Stimulated activated CD8-positive, alpha-beta memory T cell treated with anti-CD3 and anti-CD28 coated beads, Interleukin-7, amount 100 ng/mL, for 24 hours (primary cell): ENCODE data around the gene SUOX.
"Not testable (repeated sequence)": the region's sequence is repeated elsewhere in the genome, so short reads cannot be mapped to it uniquely, and the experiment has no call there.

ENCODE experiments used
- DNase-seq: peaks from one replicate; pipeline ENCODE4 v3.0.0-alpha.2; 2020; ENCODE audit warnings: low read depth

SUOX gene

DNA sequence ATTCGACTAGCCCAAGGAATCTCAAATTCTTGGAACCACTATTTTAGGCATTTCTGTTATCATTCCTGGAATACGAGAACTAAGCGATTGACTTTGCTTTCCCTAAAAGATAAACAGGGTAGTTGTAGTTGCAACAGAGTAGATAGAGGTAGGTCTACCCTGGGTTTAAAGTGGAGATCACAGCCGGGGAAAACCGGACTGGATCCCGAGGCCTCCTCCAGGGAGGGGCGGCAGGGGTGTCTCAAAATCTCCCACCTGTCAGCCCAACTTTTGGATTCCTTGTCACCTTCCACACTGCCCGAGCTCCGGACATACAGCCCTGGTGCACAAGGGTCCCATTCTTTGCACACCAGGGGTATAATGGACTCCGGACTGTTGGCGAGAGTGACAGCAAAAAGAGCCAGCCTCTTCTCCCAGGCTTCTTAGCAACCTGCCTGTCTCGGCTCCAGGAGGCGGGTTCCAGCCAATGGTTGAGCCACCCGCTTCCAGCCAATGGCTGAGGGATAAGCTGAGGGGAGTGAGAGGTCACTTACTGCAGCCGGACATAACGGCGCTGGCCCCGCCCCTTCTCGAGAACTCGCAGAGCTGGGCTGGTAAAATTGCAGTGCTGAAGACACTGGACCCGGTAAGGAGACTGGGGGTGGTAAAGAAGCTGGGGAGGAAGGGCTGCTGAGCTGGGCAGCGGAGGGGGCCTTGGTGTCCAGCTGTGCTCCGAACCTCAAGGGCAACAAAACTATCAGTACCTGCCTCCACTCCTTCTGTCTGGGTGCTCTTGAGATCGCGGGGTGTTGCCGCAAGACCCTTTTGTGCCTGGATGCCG, at the start of gene SUOX:
TSS of gene SUOX (plus strand) at position 562 of the 820 bp plus-strand sequence. CDS start 4,946 bp downstream, outside the sequence.
- DNase-seq, result no peak

DNA sequence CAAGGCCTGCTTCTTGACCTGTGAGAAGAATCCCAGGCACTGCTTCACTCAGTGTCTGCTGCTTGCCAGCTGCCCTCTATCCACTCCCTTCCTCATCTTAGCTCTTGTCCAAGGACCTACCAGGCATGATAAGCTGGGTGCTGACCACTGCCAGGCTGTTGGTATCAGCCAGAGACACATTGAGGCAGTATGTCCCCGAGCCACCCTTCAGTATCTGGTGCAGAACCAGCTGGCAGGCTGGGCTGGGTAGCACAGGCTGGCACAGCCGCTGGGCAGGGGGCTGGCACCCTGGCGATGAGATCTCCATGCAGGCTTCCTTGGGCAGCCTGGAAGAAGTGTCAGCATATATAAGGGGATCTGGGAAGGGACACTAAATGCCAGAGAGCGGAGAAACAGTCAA, 41.7 kb upstream of the SUOX start:
- DNase-seq, result no peak

- no peak for DNase-seq
Measured at GRCh38 chr12:55955800-55956508, 41.1 kb upstream of the SUOX start.

DNA sequence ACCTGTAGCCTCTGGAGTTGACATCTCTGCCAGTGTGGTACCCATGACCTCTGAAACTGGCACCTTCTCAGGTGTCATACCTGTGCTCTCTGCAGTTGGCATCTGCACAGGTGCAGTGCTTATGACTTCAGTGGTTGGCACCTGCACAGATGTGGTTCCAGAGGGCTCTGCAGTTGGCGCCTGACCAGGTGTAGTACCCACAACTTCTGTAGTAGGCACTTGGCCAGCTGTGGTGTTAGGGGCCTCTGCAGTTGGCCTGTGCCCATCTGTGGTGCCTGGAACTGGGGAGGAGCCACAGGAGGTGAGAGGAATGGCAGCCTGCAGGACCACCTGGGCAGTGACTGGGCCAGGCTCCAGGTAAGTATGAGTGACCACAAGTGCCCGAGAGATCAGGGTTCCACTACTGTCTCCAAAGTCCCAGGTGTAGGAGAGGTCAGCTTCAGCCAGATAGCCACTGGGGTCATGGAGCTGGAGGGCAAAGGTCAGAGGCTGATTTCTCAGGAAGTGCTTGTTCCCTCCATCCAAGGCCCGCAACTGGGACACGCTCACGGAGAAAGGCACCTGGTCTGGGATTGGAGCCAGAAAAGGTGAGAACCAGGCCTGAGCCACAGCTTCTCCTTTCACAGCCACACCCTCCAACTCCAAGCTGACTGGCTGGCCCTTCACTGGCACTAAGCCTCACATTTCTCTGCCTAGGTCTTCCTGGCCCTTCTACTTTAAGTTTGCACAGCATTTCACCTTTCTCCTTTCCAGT, 39.8 kb upstream of the SUOX start:
- DNase-seq, result no peak

DNA sequence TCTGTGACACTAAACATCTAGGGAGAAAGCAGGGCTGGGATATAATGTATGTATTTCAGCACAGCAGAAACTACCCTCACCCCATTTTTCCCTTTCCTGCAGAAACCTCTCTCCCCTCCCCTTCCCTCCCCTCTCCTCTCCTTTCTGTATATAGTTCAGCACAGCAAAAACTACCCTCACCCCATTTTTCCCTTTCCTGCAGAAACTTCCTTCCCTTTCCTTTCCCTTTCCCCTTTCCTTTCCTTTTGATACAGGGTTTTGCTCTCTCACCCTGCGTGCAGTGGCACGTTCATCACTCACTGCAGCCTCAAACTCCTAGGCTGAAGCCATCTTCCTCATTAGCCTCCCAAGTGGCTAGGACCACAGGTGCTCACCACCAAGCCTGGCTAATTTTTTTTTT, 33.3 kb upstream of the SUOX start:
- no peak for DNase-seq

DNA sequence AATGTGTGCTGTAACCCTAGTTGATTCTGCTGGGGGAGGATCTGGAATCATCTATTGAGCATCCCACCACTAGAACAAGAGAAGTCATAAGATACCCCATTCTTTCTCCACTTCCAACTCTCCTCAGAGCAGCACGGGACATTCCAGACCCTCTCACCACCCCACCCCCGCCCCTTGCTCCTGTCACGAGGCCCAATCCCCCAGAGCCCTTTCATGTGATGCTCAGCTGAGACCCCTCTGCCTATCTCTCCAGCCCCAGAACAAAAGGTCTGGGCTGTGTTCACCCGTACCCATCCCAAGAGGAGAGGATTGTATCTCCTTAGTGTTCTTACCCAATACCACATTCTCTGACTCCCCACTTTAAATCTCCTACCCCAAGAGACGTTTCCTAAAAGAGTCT, 31.8 kb upstream of the SUOX start:
- DNase-seq, result no peak

DNA sequence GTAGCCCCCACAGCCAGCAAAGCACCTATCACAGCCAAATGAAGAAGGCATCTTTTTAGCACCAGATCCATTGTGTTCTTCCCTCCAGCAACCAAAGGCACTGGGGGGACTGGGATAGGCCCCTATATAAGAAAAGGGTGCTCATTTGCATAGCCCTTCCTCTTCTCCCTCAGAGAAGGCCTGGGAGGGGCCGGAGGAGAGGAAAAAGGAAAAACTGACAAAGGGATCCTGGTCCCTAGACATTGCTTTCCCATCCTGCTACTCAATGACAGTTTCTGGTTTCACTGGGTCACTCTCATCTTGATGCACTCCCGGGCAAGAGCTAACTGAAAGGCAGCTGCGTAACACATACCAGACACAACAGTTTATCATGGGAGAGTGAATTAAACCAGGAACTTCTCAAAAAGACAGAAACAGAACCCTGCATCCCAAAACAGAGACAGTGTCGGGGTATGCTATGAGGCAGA, 31.1 kb upstream of the SUOX start, which contains the start of gene PMEL:
TSS of gene PMEL (minus strand) at position 102 of the 467 bp plus-strand sequence. CDS start at position 71, 31 bp downstream.
- no peak for DNase-seq

GRCh38 chr12:55966408-55967281, 30.4 kb upstream of the SUOX start, which contains the start of gene CDK2:
TSS of gene CDK2 (plus strand) at chr12:55966830. CDS start at chr12:55967009, 179 bp downstream.
- peak; percentile 89 for DNase-seq

DNA sequence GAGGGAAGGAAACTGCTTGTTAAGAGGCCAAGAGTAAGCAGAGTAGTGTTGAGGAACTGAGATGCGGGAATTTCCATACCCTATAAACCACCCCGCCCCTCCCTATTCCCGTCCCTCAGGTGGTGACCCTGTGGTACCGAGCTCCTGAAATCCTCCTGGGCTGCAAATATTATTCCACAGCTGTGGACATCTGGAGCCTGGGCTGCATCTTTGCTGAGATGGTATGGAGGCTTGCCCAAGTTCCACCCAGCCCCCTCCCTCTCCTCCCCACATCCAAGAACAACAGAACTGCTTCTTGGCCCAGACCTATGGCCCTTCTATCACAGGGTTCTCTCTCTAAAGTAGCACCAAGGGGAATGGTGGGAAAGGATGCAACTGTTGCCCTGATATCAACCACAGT, 27.7 kb upstream of the SUOX start:
- DNase-seq, result no peak

DNA sequence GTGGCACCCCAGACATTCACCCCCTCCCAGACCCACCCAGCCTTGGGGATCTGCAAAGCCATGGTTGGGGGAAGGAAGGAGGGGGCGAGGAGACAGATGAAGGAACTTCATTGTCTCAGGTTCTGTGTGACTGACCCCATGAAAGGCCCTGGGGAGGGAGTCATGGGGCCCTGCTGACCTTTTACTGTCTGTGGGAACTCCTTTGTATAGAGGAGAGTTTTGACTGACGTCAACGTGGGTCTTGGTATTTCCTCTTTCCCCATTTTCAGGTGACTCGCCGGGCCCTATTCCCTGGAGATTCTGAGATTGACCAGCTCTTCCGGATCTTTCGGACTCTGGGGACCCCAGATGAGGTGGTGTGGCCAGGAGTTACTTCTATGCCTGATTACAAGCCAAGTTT, 26.3 kb upstream of the SUOX start:
- no peak for DNase-seq

- no peak for DNase-seq
Measured at GRCh38 chr12:55972042-55972441, 25.0 kb upstream of the SUOX start.

DNA sequence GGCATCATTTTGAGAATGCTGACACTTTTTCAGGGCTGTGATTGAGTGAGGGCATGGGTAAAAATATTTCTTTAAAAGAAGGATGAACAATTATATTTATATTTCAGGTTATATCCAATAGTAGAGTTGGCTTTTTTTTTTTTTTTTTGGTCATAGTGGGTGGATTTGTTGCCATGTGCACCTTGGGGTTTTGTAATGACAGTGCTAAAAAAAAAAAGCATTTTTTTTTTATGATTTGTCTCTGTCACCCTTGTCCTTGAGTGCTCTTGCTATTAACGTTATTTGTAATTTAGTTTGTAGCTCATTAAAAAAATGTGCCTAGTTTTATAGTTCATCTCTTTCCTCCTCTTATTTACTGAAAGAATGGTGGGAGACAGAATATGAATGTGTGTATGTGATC, 24.6 kb upstream of the SUOX start:
- no peak for DNase-seq

DNA sequence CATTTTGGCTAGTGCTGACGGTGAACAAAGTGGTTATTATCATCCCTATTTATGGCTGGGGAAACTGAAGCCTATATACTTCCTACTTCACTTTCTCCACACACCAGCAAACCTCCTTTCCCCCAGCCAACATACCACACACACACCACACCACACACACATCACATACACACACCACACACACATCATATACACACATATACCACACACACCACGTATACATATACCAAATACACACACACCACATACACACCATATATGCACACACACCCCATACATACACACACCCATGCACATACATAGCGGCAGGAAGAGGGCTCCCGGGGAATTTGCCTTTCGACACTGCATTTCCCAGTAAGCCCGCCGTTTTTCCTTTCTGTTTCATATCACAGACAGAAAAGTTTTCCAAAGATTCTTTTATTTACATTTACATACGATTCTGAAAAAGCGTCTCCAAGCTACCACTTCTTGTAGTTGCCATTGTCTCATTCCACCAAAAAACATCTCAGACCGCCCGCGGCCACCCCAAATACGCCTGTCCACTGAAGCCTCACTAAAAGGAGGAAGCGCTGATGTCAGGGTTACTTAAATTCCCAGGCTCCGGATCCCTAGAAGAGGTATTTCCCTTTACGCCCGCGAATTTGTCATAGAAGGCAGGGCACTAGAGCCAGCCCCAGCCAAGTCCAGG, 24.0 kb upstream of the SUOX start:
- DNase-seq, result no peak

GRCh38 chr12:55973599-55974307, 23.3 kb upstream of the SUOX start, which contains the start of gene RAB5B:
TSS of gene RAB5B (plus strand) at chr12:55974078. CDS start at chr12:55986961, 12,883 bp downstream.
- DNase-seq, result peak; percentile 93

- DNase-seq, result no peak
Measured at GRCh38 chr12:55974308-55974730, 22.8 kb upstream of the SUOX start.

DNA sequence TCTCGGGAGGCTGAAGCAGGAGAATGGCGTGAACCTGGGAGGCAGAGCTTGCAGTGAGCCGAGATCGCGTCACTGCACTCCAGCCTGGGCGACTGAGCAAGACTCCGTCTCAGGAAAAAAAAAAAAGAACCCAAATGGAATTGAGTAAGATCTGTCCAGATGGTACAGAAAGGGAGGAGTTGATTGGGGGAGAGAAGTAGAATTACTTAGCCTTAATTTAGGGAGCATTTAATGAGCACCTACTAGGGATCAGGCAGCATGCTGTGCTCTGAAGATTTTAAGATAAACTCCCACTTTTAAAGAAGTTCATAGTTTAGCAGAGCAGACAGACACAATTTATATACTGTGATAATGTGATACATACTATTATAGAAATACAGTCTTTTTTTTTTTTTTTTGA, 18.7 kb upstream of the SUOX start:
- DNase-seq, result no peak

GRCh38 chr12:55979069-55979468, 18.0 kb upstream of the SUOX start:
- no peak for DNase-seq

- DNase-seq, result not testable (repeated sequence)
Measured at GRCh38 chr12:55981882-55982281, 15.2 kb upstream of the SUOX start.

- DNase-seq, result no peak
Measured at GRCh38 chr12:55982319-55982936, 14.6 kb upstream of the SUOX start.
